GM20000 (cell line): ENCODE results near the gene KCNMA1.

Experiments
- DNase-seq: peaks from one replicate; pipeline ENCODE4 v3.0.0; 2012; ENCODE audit warnings: low spot score
- CTCF ChIP-seq: IDR thresholded peaks from 2 replicates; pipeline ENCODE4 v1.5.1; 2012; ENCODE audit warnings: mild to moderate bottlenecking, control low read depth; ENCODE audit errors: extremely low read depth, missing control alignments

KCNMA1 gene

GRCh38 chr10:77620731-77621130, 16.9 kb downstream of the KCNMA1 start:
- DNase-seq = no peak
- no peak for TF ChIP-seq CTCF

DNA sequence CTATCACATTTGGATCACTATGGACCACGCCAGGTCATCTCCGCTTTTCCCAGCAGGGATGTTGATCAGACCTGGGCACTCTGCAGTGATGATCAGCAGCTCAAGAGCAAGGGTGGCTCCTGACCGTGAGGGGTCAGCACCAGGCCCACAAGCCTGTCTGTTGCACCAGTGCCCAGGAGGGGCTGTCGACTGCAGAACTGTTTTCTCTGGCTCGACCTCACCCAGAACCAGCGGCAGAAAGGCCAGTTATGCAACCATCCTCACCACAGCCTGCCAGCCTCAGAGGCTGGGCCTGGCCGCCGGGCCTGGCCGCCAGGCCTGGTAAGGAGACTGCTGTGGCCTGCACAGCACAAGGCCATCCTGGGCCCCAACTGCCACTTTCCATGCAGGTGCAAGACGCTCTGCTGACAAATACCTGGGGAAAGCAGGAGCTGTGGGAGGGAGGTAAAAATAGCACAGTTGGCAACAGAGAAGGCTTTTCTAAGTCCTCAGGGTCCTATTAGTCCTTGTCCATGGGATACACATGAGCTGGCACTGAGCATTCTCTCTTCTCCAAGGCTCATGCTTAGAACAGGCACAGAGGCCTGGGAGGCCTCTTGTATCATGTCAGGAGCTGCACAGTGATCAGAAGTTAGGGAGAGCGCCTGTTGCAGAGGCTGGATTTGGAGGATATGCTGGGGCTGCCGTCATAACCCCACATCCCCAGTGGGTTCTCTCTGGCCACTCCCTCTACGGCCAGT, 17.5 kb downstream of the KCNMA1 start:
- TF ChIP-seq CTCF = no peak
- DNase-seq = no peak

- TF ChIP-seq CTCF = no peak
- no peak for DNase-seq
These were observed 19.5 kb downstream of the KCNMA1 start for GRCh38 chr10:77618117-77618516.

- DNase-seq = no peak
These were observed 20.8 kb downstream of the KCNMA1 start for GRCh38 chr10:77616766-77617165.

GRCh38 chr10:77614778-77615625, 22.6 kb downstream of the KCNMA1 start:
- TF ChIP-seq CTCF = no peak
- DNase-seq = no peak

More at GRCh38 chr10:77616766-77617165, 20.8 kb downstream of the KCNMA1 start:
- no peak for TF ChIP-seq CTCF

- no peak for TF ChIP-seq CTCF
These were observed 24.0 kb downstream of the KCNMA1 start for GRCh38 chr10:77613476-77614130.

DNA sequence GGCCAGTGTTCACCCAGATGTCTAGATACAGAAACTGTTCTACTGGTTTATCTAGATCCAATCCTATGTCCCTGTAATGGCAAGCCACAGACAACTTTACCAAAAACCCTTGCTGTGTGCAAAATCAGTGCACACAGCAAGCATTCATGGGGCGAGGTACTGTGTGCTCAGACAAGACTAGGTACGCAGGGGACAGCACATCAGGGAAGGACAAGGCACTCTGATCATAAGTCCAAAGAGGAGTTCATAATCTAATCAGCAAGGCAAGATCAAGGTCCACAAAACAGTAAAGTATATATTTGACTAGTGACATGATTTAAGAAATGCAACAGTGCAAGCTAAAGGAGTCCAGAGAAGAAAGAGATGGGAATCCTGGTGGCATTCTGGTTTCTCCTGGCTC, 25.9 kb downstream of the KCNMA1 start:
- DNase-seq = no peak
- no peak for TF ChIP-seq CTCF

More at GRCh38 chr10:77613476-77614130, 24.0 kb downstream of the KCNMA1 start:
- DNase-seq = no peak
